ENCODE data around the gene PPP2R1B.
"Not testable (repeated sequence)": the region's sequence is repeated elsewhere in the genome, so short reads cannot be mapped to it uniquely, and the experiment has no call there.

Gene PPP2R1B

DNA sequence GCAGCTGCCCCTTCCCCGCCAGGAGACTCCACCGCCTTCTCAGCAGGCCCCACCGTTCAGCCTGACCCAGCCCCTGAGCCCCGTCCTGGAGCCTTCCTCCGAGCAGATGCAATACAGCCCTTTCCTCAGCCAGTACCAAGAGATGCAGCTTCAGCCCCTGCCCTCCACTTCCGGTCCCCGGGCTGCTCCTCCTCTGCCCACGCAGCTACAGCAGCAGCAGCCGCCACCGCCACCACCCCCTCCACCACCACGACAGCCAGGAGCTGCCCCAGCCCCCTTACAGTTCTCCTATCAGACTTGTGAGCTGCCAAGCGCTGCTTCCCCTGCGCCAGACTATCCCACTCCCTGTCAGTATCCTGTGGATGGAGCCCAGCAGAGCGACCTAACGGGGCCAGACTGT, 42.6 kb downstream of the PPP2R1B start:
- no peak for DNase-seq

DNA sequence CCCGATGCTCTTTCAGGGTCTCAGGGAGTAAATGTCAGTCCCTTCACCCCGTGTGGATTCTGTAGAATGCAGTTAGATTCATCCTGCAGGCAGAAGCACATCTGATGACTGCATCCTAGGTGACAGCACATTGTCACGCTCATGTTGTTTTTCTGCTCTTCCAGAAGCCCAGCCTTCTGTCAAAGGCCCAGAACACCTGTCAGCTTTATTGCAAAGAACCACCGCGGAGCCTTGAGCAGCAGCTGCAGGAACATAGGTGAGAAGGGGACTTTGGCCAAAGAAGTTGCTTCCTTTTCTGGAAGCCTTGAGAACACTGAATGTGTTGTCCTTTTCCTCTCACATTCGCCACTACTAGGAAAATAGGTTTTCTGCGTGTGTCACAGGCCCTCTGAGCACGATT, 43.7 kb downstream of the PPP2R1B start:
- no peak for DNase-seq

DNA sequence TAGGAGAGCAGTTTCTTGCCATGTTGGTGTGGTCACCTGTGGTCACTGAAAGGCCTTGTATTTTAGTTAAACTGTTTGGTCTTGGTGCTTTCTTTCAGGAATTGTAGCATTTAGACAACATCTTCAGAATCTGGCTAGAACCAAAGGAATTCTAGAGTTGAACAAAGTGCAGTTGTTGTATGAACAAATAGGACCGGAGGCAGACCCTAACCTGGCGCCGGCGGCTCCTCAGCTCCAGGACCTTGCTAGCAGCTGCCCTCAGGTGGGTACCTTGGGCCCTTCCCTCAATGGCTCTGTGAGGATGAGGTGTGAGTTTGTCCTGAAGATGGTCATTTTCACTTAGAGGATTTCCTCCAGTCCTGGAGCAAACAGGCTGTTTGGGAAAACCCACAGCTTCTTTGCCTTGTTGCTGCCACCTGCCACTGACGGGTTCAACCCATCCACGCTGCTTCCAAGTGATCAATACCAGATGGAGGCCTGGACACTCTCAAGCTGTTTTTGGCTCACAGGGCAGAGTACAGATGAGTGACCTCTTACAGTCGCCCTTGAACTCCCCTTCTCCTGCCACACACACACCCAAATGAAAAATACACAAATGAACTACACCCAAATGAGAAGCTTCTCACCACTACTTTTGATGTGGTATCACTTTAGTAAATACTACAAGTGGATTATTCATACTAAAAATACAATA, 45.2 kb downstream of the PPP2R1B start:
- DNase-seq: no peak

DNA sequence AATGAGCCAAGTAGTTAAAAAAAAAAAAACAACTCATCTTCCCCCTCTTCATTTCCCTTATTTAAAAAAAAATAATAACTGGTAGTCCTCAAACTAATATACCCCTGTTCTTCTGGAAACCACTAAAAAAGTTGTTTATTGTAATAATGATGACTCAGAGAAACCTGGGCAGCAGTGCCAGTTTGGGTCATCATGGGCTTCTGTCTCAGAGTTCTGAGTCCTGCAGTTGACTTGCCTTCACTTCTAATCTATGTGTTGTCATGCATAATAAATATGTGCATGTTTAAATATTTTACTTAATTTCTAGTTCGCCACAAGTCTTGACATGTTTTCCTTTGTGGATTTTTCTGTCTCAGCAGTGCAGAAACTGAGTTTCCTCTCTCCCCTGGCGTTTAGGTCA, 46.8 kb downstream of the PPP2R1B start:
- peak in 1 of 3 donors; percentile 4 for DNase-seq

DNA sequence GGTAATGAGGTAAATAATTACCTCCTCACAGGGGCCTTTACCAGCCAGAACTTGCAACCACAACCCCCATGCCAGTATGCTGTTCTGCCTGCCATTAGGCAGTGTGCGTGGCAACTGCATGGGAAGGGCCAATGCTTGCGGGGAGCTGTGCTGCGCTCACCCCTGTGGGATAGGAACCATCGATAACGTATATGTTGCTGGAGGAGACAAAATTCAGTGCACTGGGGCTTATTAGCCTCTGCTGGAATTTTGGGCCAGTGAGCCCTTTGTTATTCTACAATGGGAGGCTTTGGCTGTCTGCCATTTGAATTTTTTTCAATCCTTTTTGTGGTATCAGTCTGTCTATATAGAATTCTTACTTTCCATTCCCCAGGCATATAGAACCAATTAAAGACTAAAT, 47.3 kb downstream of the PPP2R1B start:
- no peak for DNase-seq

DNA sequence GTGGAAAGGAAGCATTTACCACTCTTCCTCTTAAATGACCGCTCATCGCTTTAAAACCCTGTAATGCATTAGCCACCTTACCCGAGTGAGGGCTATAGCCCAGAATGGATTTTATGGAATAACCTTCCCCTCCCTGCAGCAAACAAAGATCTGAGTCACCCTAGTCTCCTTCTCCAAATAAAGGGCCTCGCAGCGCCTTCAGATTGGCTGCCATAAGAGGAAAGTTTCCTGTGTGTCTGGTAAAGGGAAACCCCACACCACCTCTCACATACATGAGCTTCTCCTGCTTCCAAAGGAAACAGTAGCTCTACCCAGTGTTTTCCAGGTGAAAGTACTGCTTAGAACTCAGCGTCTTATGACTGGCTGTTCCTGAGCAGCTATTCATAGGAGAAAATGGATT, 47.8 kb downstream of the PPP2R1B start:
- DNase-seq: no peak

DNA sequence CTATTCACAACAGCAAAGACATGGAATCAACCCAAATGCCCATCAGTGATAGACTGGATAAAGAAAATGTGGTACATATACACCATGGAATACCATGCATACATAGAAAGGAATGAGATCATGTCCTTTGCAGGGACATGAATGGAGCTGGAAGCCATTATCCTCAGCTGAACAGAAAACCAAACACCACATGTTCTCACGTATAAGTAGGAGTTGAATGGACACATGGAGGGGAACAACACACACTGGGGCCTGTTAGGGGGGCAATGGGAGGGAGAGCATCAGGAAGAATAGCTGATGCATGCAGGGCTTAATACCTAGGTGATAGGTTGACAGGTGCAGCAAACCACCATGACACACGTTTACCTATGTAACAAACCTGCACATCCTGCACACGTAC, 48.5 kb downstream of the PPP2R1B start:
- not testable (repeated sequence) for DNase-seq

DNA sequence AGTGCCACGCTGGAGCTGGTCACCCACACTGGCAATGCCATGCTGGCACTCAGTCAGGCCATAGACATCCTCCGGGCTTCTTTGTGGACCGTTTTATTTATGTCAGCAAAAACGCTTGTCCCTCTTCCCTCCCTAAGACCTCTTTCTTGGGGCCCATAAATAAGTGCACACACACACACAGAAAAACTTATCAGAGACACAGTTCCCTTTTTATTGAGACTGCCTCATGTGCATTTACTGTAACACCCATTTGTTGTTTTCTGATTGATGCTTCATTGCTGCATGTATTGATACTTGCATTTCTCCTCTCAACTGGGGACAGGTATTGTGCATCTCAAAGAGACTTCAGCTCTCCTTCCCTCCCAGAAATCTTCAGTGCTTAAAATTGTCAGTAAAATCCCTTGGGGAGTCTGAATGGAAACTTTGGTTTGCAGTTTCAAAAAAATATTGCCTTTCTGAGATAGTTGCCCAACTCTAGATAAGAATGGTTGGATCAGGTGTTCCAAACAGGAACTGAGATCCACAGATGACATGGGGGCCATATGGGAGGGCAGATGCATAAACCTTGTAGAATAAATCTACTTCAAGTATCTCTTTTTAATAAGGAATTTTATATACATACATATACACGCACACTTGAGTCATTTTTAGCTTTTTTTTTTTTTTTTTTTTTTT, 50.9 kb downstream of the PPP2R1B start:
- no peak for DNase-seq

DNA sequence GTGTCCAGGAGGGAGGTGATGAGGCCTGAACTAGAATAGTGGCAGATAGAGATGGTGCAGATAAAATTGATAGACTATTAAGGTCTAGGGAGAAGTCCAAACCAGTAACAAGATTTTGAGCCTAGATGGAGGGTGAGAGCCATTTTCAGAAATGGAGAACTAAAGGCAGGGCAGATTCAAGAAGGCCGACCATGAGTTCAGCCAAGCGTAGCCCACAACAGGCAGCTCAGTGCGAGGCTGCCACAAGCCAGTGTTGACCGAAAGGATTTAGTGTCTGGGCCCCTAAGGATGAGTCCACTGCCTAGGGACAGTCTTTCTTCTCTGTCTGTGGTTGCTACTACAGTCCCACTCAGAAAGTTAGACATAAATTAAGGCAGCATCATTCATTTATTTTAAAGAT, 51.7 kb downstream of the PPP2R1B start:
- no peak for DNase-seq

DNA sequence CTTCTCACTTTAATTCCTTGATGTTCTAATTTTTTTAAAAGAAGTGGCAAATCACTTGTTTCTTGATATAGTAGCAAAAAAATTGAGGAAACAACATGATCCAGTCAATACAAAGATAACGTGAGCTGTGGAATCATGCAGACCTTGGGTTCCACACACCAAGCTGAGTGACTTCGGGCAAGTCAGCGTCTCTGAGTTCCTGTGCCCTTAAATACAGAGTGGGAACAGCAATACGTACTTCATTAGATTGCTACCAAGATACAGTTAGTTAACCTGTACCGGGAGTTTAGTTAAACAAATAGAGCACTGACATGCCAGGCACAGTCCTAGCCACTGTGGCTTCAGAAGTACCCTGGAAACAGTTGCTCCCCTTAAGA, 58.5 kb downstream of the PPP2R1B start:
- DNase-seq: no peak

DNA sequence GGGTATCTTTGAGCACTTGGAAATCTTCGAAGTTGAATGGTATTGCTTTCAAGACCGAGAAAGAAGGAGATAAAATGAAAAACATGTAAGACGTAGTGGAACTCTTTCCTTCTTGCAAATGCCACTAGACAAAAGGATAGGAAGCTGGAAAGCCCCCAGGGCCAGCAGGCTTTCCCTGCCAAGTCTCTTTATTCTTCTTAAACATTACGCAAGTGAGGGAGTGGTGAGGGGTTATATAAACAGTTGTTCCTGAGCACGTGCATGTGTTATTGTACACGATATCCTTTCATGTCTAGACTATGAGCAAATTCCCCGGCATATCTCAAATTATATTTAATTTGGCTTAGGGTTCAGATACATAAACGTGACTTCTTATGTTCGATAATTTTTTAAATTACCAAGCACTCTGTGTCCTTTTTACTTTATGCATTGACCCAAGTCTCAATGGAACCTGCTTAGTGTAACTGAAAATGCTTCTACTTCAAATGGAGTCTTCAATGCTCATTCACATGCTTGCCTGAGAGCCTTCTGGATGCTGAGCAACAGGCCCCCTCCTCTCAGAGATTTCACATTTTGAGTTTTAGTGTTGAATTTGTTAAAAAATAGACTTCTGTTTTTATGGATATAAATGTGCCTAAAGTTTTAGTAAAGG, 59.0 kb downstream of the PPP2R1B start:
- DNase-seq: peak in 1 of 3 donors; percentile 4

DNA sequence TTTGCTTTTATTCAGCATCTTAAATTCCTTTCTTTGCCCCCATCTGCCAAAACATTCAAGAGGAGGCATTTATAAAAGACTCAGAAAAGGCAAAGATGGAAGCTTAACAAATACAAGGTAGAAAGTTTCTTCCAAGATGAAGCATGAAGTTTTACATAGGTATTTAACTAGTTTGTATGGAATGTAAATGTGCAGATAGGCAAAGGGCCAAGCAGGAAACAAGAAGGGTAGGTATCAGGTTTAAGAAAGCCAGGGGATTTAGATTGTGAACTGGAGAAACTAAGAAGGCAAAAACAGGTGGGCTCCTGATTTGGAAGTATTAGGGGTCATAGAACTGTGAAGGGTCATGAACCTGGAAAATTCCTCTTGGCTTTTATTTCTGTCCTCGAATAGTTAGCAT, 62.6 kb downstream of the PPP2R1B start:
- DNase-seq: no peak

DNA sequence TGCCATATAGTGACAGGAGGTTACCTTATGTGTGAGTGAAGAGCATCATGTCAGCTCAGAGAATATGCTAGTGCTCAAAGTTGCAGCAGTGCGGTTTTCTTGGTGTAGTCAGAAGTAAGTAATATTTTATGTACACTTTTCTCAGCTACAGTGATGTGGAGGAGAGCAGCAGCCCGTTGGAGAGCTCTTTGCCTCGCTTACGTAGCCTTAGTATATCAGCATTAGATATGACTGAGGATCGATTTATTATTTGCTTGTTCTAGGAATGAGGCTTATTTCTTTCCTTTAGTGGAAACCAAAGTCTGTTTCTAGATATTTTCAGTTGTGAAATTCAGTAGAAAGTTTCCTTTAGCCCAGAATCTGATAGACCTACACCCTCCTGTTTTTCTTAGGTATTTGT, 63.6 kb downstream of the PPP2R1B start:
- no peak for DNase-seq

DNA sequence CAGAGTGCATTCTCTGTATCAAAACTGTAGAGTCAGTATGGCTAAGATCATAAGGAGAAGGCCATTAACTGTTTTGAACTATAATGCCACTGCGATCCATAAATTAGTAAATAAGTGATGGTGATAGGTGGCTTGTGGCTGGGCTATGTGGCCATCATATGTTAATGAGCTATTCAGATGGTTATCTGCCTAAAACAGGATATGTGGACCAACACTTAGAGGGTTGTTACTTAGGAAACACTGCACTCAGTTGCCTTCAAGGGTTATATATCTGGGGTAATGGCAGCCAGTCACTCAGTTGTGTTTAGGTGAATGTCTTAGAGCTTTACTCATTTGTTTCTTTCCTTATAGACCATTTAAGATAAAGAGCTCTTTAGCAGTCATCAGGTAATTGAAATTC, 66.0 kb downstream of the PPP2R1B start:
- DNase-seq: no peak

DNA sequence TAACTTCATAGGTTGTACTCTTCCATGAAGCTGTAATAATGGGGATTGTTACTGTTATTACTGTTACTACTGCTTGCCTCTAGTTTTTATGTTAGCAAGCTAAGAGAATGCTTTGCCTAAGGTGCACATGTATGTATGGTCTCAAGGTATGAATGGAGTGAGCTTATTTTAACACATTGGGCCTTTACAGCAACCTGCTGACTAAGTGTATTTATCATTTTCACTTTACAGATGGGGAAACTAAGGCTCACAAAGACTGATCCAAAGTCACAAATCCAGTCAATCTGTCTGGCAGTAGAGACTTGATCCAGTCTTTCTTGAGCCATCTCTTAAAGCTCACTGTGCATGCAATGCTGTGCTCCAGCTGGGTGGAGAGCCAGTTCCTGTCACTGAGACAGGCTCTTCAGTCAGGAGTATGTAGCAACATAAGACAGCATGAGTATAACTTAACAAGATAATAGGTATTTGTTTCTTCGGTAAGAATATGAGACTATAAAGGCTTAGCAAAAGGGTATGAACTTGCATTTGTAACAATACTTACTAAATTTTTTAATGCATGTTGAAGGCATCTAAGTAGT, 66.5 kb downstream of the PPP2R1B start:
- DNase-seq: no peak

DNA sequence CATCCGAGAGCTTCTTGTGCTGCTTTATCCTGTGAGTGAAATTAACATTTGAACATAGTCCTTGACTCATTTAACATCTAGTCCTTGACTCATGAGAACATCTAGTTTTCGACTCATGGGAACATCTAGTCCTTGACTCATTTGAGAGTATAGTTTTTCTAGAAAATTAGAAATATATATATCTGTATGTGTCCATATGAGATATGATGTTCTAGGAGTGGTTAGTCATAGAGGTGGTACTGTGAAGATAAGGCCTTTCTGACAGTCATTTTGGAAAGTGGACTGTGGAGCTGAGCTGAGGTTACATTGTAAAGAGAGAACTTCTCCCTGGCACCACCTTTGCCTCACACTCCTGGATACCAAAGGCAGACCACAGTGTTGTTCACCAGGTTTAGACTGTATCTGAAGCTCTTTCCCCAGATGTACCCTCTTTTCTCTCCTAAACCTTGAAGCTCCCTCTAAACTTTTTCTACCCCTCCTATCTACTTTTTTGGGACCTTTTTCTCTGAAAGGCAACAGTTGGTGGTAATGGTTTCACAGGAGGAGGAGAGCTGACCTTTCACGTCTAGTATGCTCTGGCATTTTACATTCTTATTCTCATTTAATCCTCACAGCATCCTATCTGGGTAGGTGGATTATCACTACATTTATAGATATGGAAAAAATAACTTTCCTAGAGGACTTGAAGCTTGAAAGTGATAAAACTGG, 67.2 kb downstream of the PPP2R1B start:
- DNase-seq: no peak

DNA sequence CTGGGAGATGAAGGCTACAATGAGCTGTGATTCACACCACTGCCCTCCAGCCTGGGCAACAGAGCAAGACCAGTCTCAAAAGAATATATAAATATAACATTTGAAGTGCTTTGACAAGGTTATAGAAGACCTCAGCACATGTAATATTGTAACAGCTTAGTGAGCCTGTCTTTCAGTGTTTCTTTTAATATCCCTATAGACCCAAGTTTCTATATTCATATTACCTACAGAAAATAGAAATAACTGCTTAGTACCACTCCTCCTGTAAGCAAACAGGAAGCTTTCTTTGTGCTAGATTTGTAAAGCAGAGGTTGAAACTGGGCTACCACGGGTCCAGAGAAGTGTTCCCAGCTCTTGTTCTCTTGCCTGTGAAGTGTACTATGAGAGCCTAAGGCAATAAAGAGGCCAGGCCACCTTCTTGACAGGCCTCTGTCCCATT, 68.2 kb downstream of the PPP2R1B start:
- no peak for DNase-seq

DNA sequence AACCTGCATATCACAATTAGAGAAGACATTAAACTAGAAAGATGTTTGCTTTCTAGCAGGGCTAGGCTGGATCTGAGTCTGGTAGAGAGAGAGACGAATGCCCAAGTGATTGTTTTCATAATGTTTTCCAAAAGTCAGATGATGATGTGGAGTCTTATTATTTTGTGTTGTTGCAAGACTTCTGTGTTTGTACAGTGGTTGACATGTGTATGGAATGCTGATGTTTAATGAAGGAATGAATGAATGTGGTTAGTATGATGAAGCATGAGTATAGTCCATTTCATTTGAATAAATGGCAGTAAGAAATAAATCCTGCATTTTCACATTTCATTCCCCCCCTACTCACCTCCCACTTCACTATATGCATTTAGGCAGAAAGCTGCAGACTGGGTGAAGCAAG, 69.6 kb downstream of the PPP2R1B start:
- no peak for DNase-seq

DNA sequence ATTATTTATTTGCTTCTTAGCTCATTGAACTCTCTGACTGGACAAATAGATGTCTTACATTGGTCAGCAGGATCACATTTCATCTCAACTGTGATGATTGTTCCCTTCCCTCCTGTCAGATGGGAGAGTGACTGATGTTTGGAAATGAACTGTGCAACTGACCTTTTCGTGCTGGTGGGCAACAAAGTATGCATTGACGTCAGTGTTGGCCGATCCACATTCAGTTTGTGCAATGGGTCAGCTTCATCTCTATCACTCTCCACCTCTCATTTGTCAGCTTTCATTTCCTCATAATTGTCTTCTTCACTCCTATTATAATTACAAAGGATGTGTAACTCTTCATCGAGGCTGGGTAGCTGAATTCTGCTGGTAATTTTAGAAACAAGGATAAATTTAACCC, 71.3 kb downstream of the PPP2R1B start:
- DNase-seq: peak in 1 of 3 donors; percentile 35

DNA sequence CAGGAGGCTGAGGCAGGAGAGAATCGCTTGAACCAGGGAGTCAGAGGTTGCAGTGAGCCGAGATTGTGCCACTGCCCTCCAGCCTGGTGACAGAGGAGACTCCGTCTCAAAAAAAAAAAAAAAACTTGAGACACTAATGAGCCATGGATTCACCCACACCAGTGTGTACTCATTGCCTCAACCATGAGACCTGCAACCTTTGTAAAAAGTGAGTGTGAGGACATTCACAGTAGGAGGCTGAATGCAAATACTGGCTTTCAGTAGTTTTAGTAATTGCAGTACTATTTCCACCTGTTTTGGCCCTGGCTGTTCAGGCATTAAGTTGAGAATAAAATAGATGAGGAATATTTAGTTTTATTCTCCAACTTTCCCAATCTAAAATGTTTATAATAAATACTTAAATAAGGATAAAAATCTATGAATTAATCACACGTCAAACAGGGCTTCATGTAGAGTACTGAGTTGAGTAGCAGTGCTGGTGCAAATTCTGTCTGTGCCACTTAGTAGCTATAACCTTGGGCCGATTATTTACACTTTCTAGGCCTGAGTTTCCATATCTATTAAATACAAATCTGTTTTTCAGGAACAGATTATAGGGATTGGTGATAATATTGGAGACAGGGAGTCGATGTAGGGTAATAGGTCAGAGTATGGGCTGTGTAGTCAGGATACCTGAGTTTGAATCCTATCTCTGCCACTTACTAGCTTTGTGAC, 72.8 kb downstream of the PPP2R1B start:
- no peak for DNase-seq

DNA sequence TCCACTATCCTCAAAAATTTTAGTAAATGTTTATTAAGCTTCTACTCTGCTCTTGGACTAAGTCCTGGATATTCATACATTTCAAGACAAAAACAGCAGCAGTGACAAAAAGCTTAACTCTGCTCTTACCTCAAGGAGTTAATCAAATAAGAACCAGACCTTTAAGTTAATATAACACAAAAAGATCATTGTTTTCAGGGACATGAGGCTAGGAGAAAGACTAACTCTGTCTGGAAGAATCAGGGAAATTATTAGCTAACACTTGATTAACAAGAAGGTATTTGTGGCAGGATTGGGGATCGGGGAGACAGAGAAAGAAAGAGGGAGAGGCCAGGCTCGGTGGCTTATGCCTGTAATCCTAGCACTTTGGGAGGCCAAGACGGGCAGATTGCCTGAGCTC, 74.4 kb downstream of the PPP2R1B start:
- DNase-seq: no peak

DNA sequence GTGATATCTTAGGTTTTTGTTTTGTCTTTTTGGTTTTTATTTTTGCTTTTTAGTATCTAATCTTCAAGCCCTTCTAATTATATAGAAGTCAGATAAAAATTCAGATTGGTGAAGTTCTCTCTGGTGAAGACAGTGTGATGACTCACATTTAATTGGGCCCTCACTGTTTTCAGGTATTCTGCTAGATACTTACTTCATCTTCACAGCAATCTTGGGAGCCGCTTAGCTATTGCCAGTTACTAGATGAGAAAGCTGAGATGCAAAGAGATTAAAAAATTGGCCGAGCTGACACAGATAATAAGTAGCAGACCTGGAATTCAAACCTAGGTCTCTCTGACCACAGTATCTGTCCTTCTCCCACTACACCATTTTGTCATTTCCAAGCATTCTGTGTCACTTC, 75.0 kb downstream of the PPP2R1B start:
- DNase-seq: no peak

DNA sequence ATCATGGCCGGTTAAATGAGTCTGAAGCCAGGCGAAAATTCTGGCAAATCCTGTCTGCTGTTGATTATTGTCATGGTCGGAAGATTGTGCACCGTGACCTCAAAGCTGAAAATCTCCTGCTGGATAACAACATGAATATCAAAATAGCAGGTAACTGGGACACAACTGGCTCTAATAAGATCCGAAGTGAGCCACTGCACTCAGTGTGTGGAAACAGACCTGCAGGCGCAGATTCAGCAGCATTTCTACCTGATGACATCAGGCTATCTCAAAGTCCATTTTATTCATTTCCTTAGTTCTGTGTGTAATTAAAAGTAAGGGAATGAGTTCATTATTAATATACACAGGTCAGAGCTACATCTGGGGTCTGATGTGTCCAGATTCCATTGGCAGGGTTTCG, 78.2 kb downstream of the PPP2R1B start:
- no peak for DNase-seq
